Panc1 (cell line): ENCODE measurements around the gene TFPI2. TPM values are rescaled to one million over a fixed set of nuclear protein-coding genes. Genes with fewer than 3 reads are reported as not detected.

Source experiments
- ATAC-seq: fragments of 200-7000 bp; cut with Tn5 transposase; 2 replicates; pipeline ENCODE4 v1.9.1; 2020; ENCODE audit warnings: mild to moderate bottlenecking, moderate library complexity
- BruUV-seq: library from RNA; stranded (reverse); fragments of 400-500 nt; replicated peaks from 2 replicates; lab custom pipeline; 2021; lab: Mats Ljungman, UMichigan
- CTCF ChIA-PET: fragments of 300-600 bp; sonication (Branson Sonifier 250); formaldehyde crosslinking; loops from one replicate; lab custom pipeline; 2022; ENCODE audit warnings: antibody characterized with exemption; lab: Charles Lee
- POLR2A ChIA-PET: fragments of 300-600 bp; sonication (Branson Sonifier 250); formaldehyde crosslinking; loops from one replicate; lab custom pipeline; 2022; ENCODE audit warnings: antibody characterized with exemption; lab: Charles Lee
- DNase-seq: peaks from one replicate; pipeline ENCODE4 v3.0.0-alpha.2; 2010; ENCODE audit warnings: low read depth, low spot score
- H3K27ac ChIP-seq: 2 replicates; pipeline ENCODE4 v1.5.1; 2011; ENCODE audit warnings: mild to moderate bottlenecking, low read length, inconsistent platforms
- H3K27me3 ChIP-seq: fragments of 200-500 bp; sonication (Bioruptor generic); 2 replicates; pipeline ENCODE4 v1.6.0; 2014; ENCODE audit warnings: low read length, inconsistent platforms; ENCODE audit not compliant: control insufficient read depth, insufficient read depth
- H3K36me3 ChIP-seq: fragments of 200-500 bp; sonication (Bioruptor generic); 2 replicates; pipeline ENCODE4 v1.5.1; 2014; ENCODE audit warnings: inconsistent platforms, mild to moderate bottlenecking, low read length, moderate library complexity; ENCODE audit not compliant: control insufficient read depth, insufficient read depth
- H3K4me1 ChIP-seq: 2 replicates; pipeline ENCODE4 v1.5.1; 2011; ENCODE audit warnings: inconsistent platforms, mild to moderate bottlenecking, low read length, moderate library complexity; ENCODE audit not compliant: control insufficient read depth, insufficient read depth
- H3K4me3 ChIP-seq, 2 experiments: 2 replicates each; pipeline ENCODE4 v1.5.1; 2011 to 2012; ENCODE audit warnings: low read depth in 2 of 2, low read length in 2 of 2, mild to moderate bottlenecking in 2 of 2, inconsistent platforms in 1 of 2, moderate library complexity in 1 of 2
- H3K9me3 ChIP-seq: fragments of 200-500 bp; sonication (Bioruptor generic); 2 replicates; pipeline ENCODE4 v1.5.1; 2014; ENCODE audit warnings: low read depth, mild to moderate bottlenecking, inconsistent platforms, low read length, moderate library complexity; ENCODE audit not compliant: control insufficient read depth, insufficient read depth
- CTCF ChIP-seq: fragments of 450-650 bp; IDR thresholded peaks from 2 replicates; pipeline ENCODE4 v1.5.1; 2017; ENCODE audit warnings: mild to moderate bottlenecking
- POLR2AphosphoS5 ChIP-seq: IDR thresholded peaks from 2 replicates; pipeline ENCODE4 v1.6.1; 2012; ENCODE audit warnings: mild to moderate bottlenecking, low read depth, low read length, moderate library complexity
- REST ChIP-seq, 2 experiments: IDR thresholded peaks; 2 replicates each; pipeline ENCODE4 v1.6.1; 2011 to 2012; ENCODE audit warnings: low read depth in 2 of 2, control low read depth in 1 of 2, low read length in 1 of 2, mild to moderate bottlenecking in 1 of 2, moderate library complexity in 1 of 2; ENCODE audit not compliant: insufficient read depth in 1 of 2
- SIN3A ChIP-seq: IDR thresholded peaks from 2 replicates; pipeline ENCODE4 v1.6.1; 2012; ENCODE audit warnings: low read depth, mild to moderate bottlenecking, low read length, moderate library complexity, borderline replicate concordance; ENCODE audit not compliant: insufficient read depth
- TCF7L2 ChIP-seq: IDR thresholded peaks from 2 replicates; pipeline ENCODE4 v1.6.1; 2011; ENCODE audit warnings: mild to moderate bottlenecking, low read depth, low read length, inconsistent platforms
- in situ Hi-C: cut with HindIII; loops from 2 replicates; pipeline ENCODE4 v1.10.0; 2016; ENCODE audit warnings: low sequenced_read_pairs, low pct_unique_long_range_greater_than_20kb
- intact Hi-C: fragments of 100-400 bp; cut with micrococcal nuclease; formaldehyde crosslinking; loops from one replicate; pipeline ENCODE4 v1.10.0; 2022; ENCODE audit not compliant: unreplicated experiment
- total RNA-seq: library from RNA; stranded (reverse); gene quantifications from one replicate; pipeline ENCODE4 v1.2.1, GENCODE V29; 2021; ENCODE audit not compliant: unreplicated experiment

Gene TFPI2
- total RNA-seq, 1 experiment from 2014 or later, result 2.9 TPM

GRCh38 chr7:93838966-93839365, 51.6 kb downstream of the TFPI2 start:
- ATAC-seq, result no peak
- no peaks in the 10 kb centered on the region; the same call in 1 of the 2 replicates for H3K27me3 ChIP-seq
- DNase-seq, result no peak
- intact Hi-C loops (no loop called here), in situ Hi-C loops (no loop called here)
- H3K9me3 ChIP-seq, result no peaks in the 10 kb centered on the region
- TF ChIP-seq REST (IDR thresholded peaks at IDR 0.05; ENCODE audit: insufficient read depth in 1 of 2, low read depth in 2 of 2, low read length in 1 of 2) (no peak), SIN3A (no peak), TCF7L2 (no peak), CTCF (no peak), POLR2AphosphoS5 (no peak)
- ChIA-PET CTCF (no interaction called here), POLR2A (no interaction called here)
- no peaks in the 10 kb centered on the region; the same call in 1 of the 2 replicates for H3K36me3 ChIP-seq
- no TSS peak for BruUV-seq
- no peak overlapping the region for H3K4me3 ChIP-seq
- no peaks in the 10 kb centered on the region for H3K4me1 ChIP-seq
- H3K27ac ChIP-seq, result no peak overlapping the region

GRCh38 chr7:93837245-93837644, 53.3 kb downstream of the TFPI2 start:
- Histone ChIP-seq H3K36me3 (no peaks in the 10 kb centered on the region; the same call in 1 of the 2 replicates), H3K27me3 (no peaks in the 10 kb centered on the region; the same call in 1 of the 2 replicates), H3K4me1 (no peaks in the 10 kb centered on the region), H3K9me3 (no peaks in the 10 kb centered on the region), H3K4me3 (no peak overlapping the region), H3K27ac (no peak overlapping the region)
- CTCF ChIA-PET, result no interaction called here
- BruUV-seq, result no TSS peak
- DNase-seq (no peak), ATAC-seq (no peak)
- intact Hi-C loops (no loop called here), in situ Hi-C loops (no loop called here)
- POLR2A ChIA-PET, result no interaction called here
- TF ChIP-seq SIN3A (no peak), CTCF (no peak), POLR2AphosphoS5 (no peak), REST (IDR thresholded peaks at IDR 0.05; ENCODE audit: insufficient read depth in 1 of 2, low read depth in 2 of 2, low read length in 1 of 2) (no peak), TCF7L2 (no peak)
